ENCODE results near the gene HEATR1.
"Not testable (repeated sequence)": the region's sequence is repeated elsewhere in the genome, so short reads cannot be mapped to it uniquely, and the experiment has no call there.

The HEATR1 gene

GRCh38 chr1:236590553-236591150 is 13.7 kb downstream of the HEATR1 start:
- DNase-seq, result no peak

- DNase-seq, result no peak
Measured at GRCh38 chr1:236589531-236589930, 14.8 kb downstream of the HEATR1 start.

- DNase-seq, result no peak
Measured at GRCh38 chr1:236581528-236581927, 22.8 kb downstream of the HEATR1 start.

- not testable (repeated sequence) for DNase-seq
Measured at GRCh38 chr1:236580404-236580803, 23.9 kb downstream of the HEATR1 start.

- DNase-seq, result no peak
Measured at GRCh38 chr1:236578661-236579060, 25.7 kb downstream of the HEATR1 start.

GRCh38 chr1:236577041-236577440 is 27.3 kb downstream of the HEATR1 start:
- not testable (repeated sequence) for DNase-seq

GRCh38 chr1:236576004-236576403 is 28.3 kb downstream of the HEATR1 start:
- DNase-seq, result peak; percentile 8

GRCh38 chr1:236575523-236575922 is 28.8 kb downstream of the HEATR1 start:
- DNase-seq, result no peak

GRCh38 chr1:236568285-236568894 is 35.9 kb downstream of the HEATR1 start:
- DNase-seq, result peak; percentile 22

- no peak for DNase-seq
Measured at GRCh38 chr1:236565530-236565929, 38.8 kb downstream of the HEATR1 start.

- DNase-seq, result no peak
Measured at GRCh38 chr1:236561976-236562375, 42.3 kb downstream of the HEATR1 start.

- no peak for DNase-seq
Measured at GRCh38 chr1:236560213-236560771, 44.0 kb downstream of the HEATR1 start.

- no peak for DNase-seq
Measured at GRCh38 chr1:236558846-236559245, 45.5 kb downstream of the HEATR1 start.

GRCh38 chr1:236558081-236558480 is 46.2 kb downstream of the HEATR1 start:
- no peak for DNase-seq

- DNase-seq, result no peak
Measured at GRCh38 chr1:236556606-236557005, 47.7 kb downstream of the HEATR1 start.

- no peak for DNase-seq
Measured at GRCh38 chr1:236553370-236553769, 50.9 kb downstream of the HEATR1 start.

- no peak for DNase-seq
Measured at GRCh38 chr1:236552901-236553300, 51.4 kb downstream of the HEATR1 start.

- DNase-seq, result no peak
Measured at GRCh38 chr1:236552096-236552495, 52.2 kb downstream of the HEATR1 start.

- no peak for DNase-seq
Measured at GRCh38 chr1:236550961-236551851, 53.1 kb downstream of the HEATR1 start.

- no peak for DNase-seq
Measured at GRCh38 chr1:236548452-236548851, 55.9 kb downstream of the HEATR1 start.

- no peak for DNase-seq
Measured at GRCh38 chr1:236545621-236546169, 58.6 kb downstream of the HEATR1 start.

GRCh38 chr1:236543065-236543669 is 61.1 kb downstream of the HEATR1 start:
- no peak for DNase-seq

- DNase-seq, result no peak
Measured at GRCh38 chr1:236541710-236542109, 62.6 kb downstream of the HEATR1 start.

Data from fibroblast of skin of back (primary cell).